ENCODE measurements around the gene GPR35. TPM values are rescaled to one million over a fixed set of nuclear protein-coding genes. Genes with fewer than 3 reads are reported as not detected.

GPR35 gene
- total and polyA plus RNA-seq, 4 donors: 0.30 to 2.4 (median 0.44) TPM

- Histone ChIP-seq H3K9ac (ENCODE audit: low read depth in 1 of 2, low read length in 2 of 2) (no peak overlapping the region), H3K4me1 (ENCODE audit: control insufficient read depth in 4 of 4, insufficient read depth in 4 of 4, low read length in 3 of 4) (peaks cover 9 to 23% (median 19%) of the 10 kb centered on the region in 4 donors), H3K27ac (ENCODE audit: low read depth in 1 of 2, low read length in 2 of 2) (no peak overlapping the region), H3K9me3 (ENCODE audit: control insufficient read depth in 4 of 4, low read length in 3 of 4) (no peaks in the 10 kb centered on the region), H3K4me3 (ENCODE audit: low read depth in 1 of 3, low read length in 3 of 3) (no peak overlapping the region), H3K27me3 (ENCODE audit: control insufficient read depth in 4 of 4, insufficient read depth in 4 of 4, low read length in 3 of 4) (no peaks in the 10 kb centered on the region), H3K36me3 (ENCODE audit: control insufficient read depth in 4 of 4, insufficient read depth in 3 of 4, low read depth in 1 of 4, low read length in 3 of 4) (peaks cover 0 to 11% (median 4%) of the 10 kb centered on the region in 4 donors)
- 97% methylated on average over 11 of the region's 11 CpGs for WGBS
- TF ChIP-seq FOXA2 (IDR thresholded peaks at IDR 0.05) (no peak), RXRA (IDR thresholded peaks at IDR 0.05) (no peak), EGR1 (IDR thresholded peaks at IDR 0.05; ENCODE audit: low read depth in 2 of 2) (no peak), HNF4G (IDR thresholded peaks at IDR 0.05) (no peak), NR2F2 (IDR thresholded peaks at IDR 0.05) (no peak), MAX (IDR thresholded peaks at IDR 0.05) (no peak), GABPA (IDR thresholded peaks at IDR 0.05 in 1 of 2, conservative IDR thresholded peaks at IDR 0.05 in 1 of 2) (no peak), SP1 (IDR thresholded peaks at IDR 0.05) (no peak)
- TF ChIP-seq, protein P1, sequence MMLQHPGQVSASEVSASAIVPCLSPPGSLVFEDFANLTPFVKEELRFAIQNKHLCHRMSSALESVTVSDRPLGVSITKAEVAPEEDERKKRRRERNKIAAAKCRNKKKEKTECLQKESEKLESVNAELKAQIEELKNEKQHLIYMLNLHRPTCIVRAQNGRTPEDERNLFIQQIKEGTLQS (IDR thresholded peaks at IDR 0.05): no peak
- TF ChIP-seq, protein P2, sequence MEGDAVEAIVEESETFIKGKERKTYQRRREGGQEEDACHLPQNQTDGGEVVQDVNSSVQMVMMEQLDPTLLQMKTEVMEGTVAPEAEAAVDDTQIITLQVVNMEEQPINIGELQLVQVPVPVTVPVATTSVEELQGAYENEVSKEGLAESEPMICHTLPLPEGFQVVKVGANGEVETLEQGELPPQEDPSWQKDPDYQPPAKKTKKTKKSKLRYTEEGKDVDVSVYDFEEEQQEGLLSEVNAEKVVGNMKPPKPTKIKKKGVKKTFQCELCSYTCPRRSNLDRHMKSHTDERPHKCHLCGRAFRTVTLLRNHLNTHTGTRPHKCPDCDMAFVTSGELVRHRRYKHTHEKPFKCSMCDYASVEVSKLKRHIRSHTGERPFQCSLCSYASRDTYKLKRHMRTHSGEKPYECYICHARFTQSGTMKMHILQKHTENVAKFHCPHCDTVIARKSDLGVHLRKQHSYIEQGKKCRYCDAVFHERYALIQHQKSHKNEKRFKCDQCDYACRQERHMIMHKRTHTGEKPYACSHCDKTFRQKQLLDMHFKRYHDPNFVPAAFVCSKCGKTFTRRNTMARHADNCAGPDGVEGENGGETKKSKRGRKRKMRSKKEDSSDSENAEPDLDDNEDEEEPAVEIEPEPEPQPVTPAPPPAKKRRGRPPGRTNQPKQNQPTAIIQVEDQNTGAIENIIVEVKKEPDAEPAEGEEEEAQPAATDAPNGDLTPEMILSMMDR (IDR thresholded peaks at IDR 0.05; ENCODE audit: low read depth, low read length, missing input control): no peak
- no peak for DNase-seq (ENCODE audit: low spot score)
Measured at GRCh38 chr2:240599141-240599583, 26.1 kb upstream of the GPR35 start.

GRCh38 chr2:240600451-240600961 is 24.8 kb upstream of the GPR35 start:
- Histone ChIP-seq H3K4me3 (ENCODE audit: low read depth in 1 of 3, low read length in 3 of 3) (no peak overlapping the region), H3K27ac (ENCODE audit: low read depth in 1 of 2, low read length in 2 of 2) (no peak overlapping the region), H3K9me3 (ENCODE audit: control insufficient read depth in 4 of 4, low read length in 3 of 4) (no peaks in the 10 kb centered on the region), H3K9ac (ENCODE audit: low read depth in 1 of 2, low read length in 2 of 2) (no peak overlapping the region), H3K27me3 (ENCODE audit: control insufficient read depth in 4 of 4, insufficient read depth in 4 of 4, low read length in 3 of 4) (no peaks in the 10 kb centered on the region), H3K36me3 (ENCODE audit: control insufficient read depth in 4 of 4, insufficient read depth in 3 of 4, low read depth in 1 of 4, low read length in 3 of 4) (peaks cover 0 to 11% (median 4%) of the 10 kb centered on the region in 4 donors), H3K4me1 (ENCODE audit: control insufficient read depth in 4 of 4, insufficient read depth in 4 of 4, low read length in 3 of 4) (peaks cover 8 to 25% (median 21%) of the 10 kb centered on the region in 4 donors)
- no peak for DNase-seq (ENCODE audit: low spot score)
- TF ChIP-seq SP1 (IDR thresholded peaks at IDR 0.05): no peak
- TF ChIP-seq TAF1 (conservative IDR thresholded peaks at IDR 0.05): no peak
- TF ChIP-seq, protein P2 (IDR thresholded peaks at IDR 0.05; ENCODE audit: low read depth, low read length, missing input control): no peak
- TF ChIP-seq RXRA (IDR thresholded peaks at IDR 0.05): no peak
- TF ChIP-seq HNF4A (conservative IDR thresholded peaks at IDR 0.05): no peak
- TF ChIP-seq FOXA1 (IDR thresholded peaks at IDR 0.05): no peak
- TF ChIP-seq, protein P3, sequence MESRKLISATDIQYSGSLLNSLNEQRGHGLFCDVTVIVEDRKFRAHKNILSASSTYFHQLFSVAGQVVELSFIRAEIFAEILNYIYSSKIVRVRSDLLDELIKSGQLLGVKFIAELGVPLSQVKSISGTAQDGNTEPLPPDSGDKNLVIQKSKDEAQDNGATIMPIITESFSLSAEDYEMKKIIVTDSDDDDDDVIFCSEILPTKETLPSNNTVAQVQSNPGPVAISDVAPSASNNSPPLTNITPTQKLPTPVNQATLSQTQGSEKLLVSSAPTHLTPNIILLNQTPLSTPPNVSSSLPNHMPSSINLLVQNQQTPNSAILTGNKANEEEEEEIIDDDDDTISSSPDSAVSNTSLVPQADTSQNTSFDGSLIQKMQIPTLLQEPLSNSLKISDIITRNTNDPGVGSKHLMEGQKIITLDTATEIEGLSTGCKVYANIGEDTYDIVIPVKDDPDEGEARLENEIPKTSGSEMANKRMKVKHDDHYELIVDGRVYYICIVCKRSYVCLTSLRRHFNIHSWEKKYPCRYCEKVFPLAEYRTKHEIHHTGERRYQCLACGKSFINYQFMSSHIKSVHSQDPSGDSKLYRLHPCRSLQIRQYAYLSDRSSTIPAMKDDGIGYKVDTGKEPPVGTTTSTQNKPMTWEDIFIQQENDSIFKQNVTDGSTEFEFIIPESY (IDR thresholded peaks at IDR 0.05): no peak
- no peak for TF ChIP-seq HNF4G (IDR thresholded peaks at IDR 0.05)
- TF ChIP-seq REST (IDR thresholded peaks at IDR 0.05): no peak
- no peak for TF ChIP-seq RAD21 (IDR thresholded peaks at IDR 0.05)
- no peak for TF ChIP-seq FOXA2 (IDR thresholded peaks at IDR 0.05)
- no peak for TF ChIP-seq YY1 (IDR thresholded peaks at IDR 0.05)
- TF ChIP-seq EGR1 (IDR thresholded peaks at IDR 0.05; ENCODE audit: low read depth in 2 of 2): no peak
- TF ChIP-seq, protein P1 (IDR thresholded peaks at IDR 0.05): no peak
- TF ChIP-seq MAX (IDR thresholded peaks at IDR 0.05): no peak
- no peak for TF ChIP-seq JUND (IDR thresholded peaks at IDR 0.05)
- 97% methylated on average over 16 of the region's 16 CpGs for WGBS
